Urothelium cell line (cell line): ENCODE results near the gene TENT5C.

Experiments
- DNase-seq: peaks from one replicate; pipeline ENCODE4 v3.0.0; 2011; ENCODE audit warnings: low spot score, mixed read lengths
- FAIRE-seq: peaks from 2 replicates; lab custom pipeline; 2011; peaks lifted over from hg19 to GRCh38; lab: Jason Lieb, UNC

TENT5C gene

GRCh38 chr1:117653732-117654492 lies 48.1 kb downstream of the TENT5C start:
- no peak for FAIRE-seq
- DNase-seq: no peak

GRCh38 chr1:117654493-117655219 lies 48.8 kb downstream of the TENT5C start:
- FAIRE-seq: no peak
- DNase-seq: no peak

- no peak for FAIRE-seq
- no peak for DNase-seq
These were observed 49.4 kb downstream of the TENT5C start for GRCh38 chr1:117655220-117655577.

DNA sequence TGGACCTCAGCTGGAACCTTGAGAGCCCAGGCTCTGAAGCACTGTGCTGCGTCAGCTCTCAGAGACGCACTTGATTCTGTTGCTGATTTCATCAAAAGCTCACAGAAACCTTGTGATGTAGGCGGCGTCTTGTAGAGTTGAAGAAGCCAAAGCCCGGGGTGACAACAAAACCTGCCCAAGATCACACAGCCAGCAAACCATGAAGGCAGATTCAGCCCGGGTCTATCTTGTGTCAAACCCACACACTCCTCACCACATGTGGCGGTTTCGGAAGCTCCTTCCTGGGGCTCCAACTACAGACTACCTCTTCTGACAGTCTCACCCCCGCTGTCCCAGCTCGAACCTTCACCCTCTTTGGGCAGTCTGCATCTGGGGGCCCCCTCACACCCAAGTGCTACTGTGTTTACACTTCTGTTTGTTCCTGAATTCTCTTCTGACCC lies 50.4 kb downstream of the TENT5C start:
- FAIRE-seq (no peak), DNase-seq (no peak)

DNA sequence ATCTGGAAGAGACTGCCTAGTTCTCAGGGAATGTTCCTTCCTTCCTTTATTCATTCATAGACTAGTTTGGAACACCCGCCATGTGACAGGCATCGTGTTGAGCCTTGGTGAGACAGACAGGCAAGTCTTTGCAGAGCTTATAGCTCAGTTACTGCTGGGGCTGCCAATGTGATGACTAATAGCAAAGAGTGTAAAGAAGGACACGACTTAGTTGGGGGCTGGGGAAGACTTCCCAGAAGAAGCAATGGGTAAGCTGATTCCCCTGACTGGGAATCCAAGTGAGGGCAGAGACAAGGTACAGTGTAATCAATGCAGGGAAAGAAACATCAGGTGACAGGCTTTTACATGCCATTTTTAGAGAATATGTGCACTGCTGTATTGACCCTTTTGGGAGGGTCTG lies 51.2 kb downstream of the TENT5C start:
- FAIRE-seq: no peak
- peak; percentile 90 for DNase-seq

DNA sequence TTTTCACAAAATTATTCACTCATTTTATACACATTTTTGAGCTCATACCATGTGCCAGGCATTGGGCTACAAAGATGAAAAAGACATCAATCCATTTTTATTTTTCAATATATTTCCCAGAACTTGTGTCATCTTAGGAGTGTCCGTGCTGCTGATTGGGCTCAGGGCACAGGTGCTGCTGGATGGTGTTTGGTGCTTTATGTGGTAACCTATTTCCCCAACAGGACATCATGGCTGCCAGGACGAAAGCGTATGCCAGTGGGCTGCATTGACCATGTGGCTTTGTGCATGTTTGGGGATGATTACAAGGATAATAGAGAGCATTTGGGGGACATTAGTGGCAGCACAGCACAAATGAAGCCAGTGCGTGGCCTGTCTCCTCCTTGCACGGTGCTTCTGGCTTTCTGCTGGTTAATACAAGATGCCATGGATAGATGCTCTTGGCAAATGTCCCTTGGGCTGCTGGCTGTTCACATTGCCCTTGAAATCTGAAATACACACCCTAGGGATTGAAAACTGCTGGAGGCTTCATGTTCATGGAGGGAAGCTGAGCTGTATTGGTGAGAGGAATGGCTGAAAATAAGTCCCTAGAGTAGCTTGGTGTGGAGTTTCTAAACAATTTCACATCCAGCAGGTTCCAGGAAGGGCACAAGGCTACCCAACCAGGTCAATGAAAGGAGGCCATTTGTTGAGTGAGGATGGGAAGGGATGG lies 52.3 kb downstream of the TENT5C start:
- DNase-seq (no peak), FAIRE-seq (no peak)

DNA sequence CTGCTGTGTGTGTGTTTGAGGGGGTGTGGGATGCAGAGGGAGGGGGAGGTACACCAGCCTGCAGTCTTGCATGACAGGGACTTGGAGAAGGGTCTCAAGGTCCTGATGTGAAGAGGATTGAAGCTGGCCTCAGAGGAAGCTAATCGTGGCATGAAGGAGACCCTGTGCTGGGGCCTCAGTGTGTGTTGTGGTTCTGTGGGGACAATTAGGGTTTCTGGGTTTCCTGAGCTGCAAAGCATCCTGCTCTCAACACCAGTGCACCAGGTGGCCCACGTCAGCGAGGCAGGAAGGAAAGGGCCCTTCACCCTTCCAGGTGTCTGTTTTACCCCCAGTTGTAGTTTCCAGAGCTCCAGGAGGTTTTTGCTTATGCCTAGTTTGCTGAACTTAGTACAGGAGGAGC lies 52.8 kb downstream of the TENT5C start:
- DNase-seq (no peak), FAIRE-seq (no peak)

- no peak for FAIRE-seq
- no peak for DNase-seq
These were observed 53.9 kb downstream of the TENT5C start for GRCh38 chr1:117659550-117660270.

DNA sequence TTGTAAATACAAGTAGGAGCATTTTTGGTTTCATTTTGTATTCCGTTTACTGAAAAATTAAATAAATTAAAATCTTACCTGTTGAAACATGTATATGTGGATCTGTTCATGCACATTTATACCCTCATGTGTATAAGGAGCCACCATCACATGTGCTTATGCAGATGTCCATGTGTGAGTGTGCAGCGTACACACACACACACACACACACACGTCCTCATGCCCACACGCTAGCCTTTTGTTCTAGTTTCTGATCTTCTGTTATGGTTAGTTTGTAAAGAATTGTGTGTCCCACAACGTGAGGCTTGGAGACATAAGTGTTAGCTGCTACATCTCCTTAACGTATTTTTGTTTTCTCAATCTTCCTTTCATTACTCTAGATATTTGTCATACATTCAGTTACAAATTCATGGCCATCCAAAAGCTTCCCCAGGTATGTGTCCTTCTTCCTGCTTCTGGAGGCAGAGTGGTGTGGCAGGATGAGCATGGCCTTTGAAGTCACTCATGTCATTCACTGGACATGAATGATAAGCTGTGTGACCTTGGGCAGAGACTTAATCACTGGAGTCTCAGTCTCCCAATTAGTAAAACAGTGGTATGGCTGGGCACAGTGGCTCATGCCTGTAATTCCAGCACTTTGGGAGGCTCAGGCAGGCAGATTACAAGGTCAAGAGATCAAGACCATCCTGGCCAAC lies 54.6 kb downstream of the TENT5C start:
- FAIRE-seq: no peak

GRCh38 chr1:117661027-117661426 lies 55.2 kb downstream of the TENT5C start:
- FAIRE-seq (no peak), DNase-seq (no peak)

More for the DNA sequence above, 54.6 kb downstream of the TENT5C start:
- no peak for DNase-seq

DNA sequence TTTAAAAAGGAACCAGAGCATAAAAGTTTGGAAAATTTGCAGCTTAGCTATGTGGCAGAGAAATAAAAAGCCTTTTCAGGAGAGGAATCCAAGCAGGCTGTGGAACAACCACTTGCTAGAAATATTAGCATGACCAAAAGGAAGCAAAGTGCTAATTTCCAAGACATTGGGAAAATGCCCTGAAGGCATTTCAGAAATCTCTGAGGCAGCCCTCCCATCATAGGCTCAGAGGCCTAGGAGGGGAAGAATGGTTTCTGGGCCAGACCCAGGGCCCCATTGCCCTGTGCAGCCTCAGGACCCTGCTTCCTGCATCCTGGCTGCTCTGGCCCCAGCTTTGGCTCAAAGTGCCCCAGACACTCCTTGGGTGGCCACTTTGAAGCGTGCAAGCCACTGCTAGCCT lies 56.8 kb downstream of the TENT5C start:
- FAIRE-seq (no peak), DNase-seq (no peak)

DNA sequence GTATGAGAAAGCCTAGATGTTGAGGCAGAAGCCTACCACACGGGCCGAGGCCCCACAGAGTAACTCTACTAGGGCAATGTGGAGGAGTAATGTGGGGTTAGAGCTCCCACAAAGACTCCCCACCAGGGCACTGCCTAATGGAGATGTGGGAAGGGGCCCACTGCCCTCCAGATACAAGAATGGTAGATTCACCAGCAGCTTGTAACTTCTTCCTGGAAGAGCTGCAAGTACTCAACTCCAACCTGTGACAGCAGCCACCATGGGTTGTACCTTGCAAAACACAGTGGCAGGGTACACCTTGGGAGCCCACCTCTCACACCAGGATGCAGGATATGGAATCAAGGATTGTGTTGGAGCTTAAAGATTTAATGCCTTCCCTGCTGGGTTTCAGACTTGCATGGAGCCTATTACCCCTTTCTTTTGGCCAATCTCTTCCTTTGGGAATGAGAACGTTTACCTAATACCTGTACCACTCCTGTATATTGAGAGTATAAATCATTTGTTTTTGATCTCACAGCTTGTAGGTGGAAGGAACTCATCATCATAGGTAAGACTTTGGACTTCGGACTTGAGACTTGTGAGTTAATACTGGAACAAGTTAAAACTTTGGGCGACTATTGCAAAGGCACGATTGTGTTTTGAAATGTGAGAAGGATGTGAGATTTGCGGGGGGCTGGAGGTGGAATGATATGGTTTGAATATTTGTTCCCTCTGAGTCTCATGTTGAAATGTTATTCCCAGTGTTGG lies 57.5 kb downstream of the TENT5C start:
- DNase-seq (no peak), FAIRE-seq (no peak)

DNA sequence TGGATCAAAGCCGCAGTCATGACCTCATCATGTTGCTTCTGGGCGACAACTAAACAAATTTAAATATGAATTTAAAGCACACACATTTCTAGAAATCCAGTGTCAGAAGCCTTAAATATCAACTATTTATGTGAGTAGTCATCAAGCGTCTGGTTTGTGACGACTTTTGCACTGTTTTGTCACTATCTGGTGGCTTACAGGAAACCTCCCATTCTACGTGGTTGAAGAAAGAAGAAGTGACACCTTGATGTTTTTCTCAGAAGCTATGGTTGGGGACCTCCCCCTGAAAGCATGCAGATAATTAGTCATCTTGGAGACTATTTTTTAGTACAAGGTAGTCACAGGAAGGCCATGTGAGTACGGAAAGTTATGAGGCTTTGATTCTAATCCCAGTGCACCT lies 58.5 kb downstream of the TENT5C start:
- DNase-seq: no peak
- no peak for FAIRE-seq

- DNase-seq (no peak), FAIRE-seq (no peak)
These were observed 59.9 kb downstream of the TENT5C start for GRCh38 chr1:117665556-117666270.

- DNase-seq (no peak), FAIRE-seq (no peak)
These were observed 63.7 kb downstream of the TENT5C start for GRCh38 chr1:117669572-117669971.

GRCh38 chr1:117670976-117671780 lies 65.3 kb downstream of the TENT5C start:
- FAIRE-seq (no peak), DNase-seq (no peak)

GRCh38 chr1:117671781-117672501 lies 66.1 kb downstream of the TENT5C start:
- DNase-seq: no peak
- no peak for FAIRE-seq

- no peak for FAIRE-seq
- DNase-seq: no peak
These were observed 66.9 kb downstream of the TENT5C start for GRCh38 chr1:117672756-117673155.
